K562 (cell line): Measurements from ENCODE around the gene CNN3.

Source experiments
- CTCF ChIP-seq, 3 experiments: IDR thresholded peaks in 2 of 3; conservative IDR thresholded peaks in 1 of 3; 2 replicates each; pipeline ENCODE4 v1.5.1; 2011 to 2012; ENCODE audit warnings: low read length in 3 of 3, mild to moderate bottlenecking in 3 of 3, control low read depth in 2 of 3, improper control_type of control experiment in 1 of 3, inconsistent platforms in 1 of 3, low read depth in 1 of 3, mixed read lengths in 1 of 3, moderate library complexity in 1 of 3; ENCODE audit not compliant: insufficient read depth in 2 of 3
- ETS2 ChIP-seq: IDR thresholded peaks from 2 replicates; pipeline ENCODE4 v1.6.1; 2016; ENCODE audit warnings: borderline replicate concordance, missing genetic modification characterization, mild to moderate bottlenecking, moderate library complexity, missing compliant biosample characterization; ENCODE audit not compliant: poor library complexity, severe bottlenecking
- KLF16 ChIP-seq: IDR thresholded peaks from 2 replicates; pipeline ENCODE4 v1.6.1; 2016; ENCODE audit warnings: antibody characterized with exemption
- POLR2A ChIP-seq: fragments of 450-650 bp; conservative IDR thresholded peaks from 2 replicates; pipeline ENCODE4 v1.6.1; 2016
- RUNX1 ChIP-seq: sonication (generic); IDR thresholded peaks from 2 replicates; pipeline ENCODE4 v1.6.1; 2016; ENCODE audit warnings: antibody characterized with exemption, low read depth
- SMC3 ChIP-seq: conservative IDR thresholded peaks from 2 replicates; pipeline ENCODE4 v1.6.1; 2011; ENCODE audit warnings: low read depth, low read length, improper control_type of control experiment; ENCODE audit not compliant: insufficient read depth
- SNAPC5 ChIP-seq: fragments of 250-450 bp; sonication (Bioruptor Pico); IDR thresholded peaks from 2 replicates; pipeline ENCODE4 v1.8.0; 2021; ENCODE audit warnings: moderate library complexity, mild to moderate bottlenecking, inconsistent platforms
- ZNF75A ChIP-seq: fragments of 450-650 bp; formaldehyde crosslinking; IDR thresholded peaks from 2 replicates; pipeline ENCODE4 v1.4.0; 2020; ENCODE audit warnings: mild to moderate bottlenecking
- TF ChIP-seq, protein P1 (sequence below): fragments of 250-450 bp; sonication (Bioruptor Pico); IDR thresholded peaks from 2 replicates; pipeline ENCODE4 v1.8.0; 2021; ENCODE audit warnings: borderline replicate concordance, mild to moderate bottlenecking, moderate library complexity; ENCODE audit not compliant: poor library complexity, severe bottlenecking
- TF ChIP-seq, protein P2 (sequence below), 2 experiments: fragments of 450-650 bp; formaldehyde crosslinking in 1 of 2; IDR thresholded peaks; 2 replicates each; pipeline versions ENCODE4 v1.4.0 to v1.6.1; 2014 to 2020; ENCODE audit warnings: mild to moderate bottlenecking in 2 of 2, borderline replicate concordance in 1 of 2, low read depth in 1 of 2

- TF ChIP-seq SMC3 (no peak), ETS2 (tag) (no peak), RUNX1 (no peak), ZNF75A (no peak), CTCF (IDR thresholded peaks at IDR 0.05 in 2 of 3, conservative IDR thresholded peaks at IDR 0.05 in 1 of 3; ENCODE audit: insufficient read depth in 2 of 3, low read depth in 1 of 3, low read length in 3 of 3) (no peak), KLF16 (no peak), POLR2A (no peak), SNAPC5 (CRISPR knock-in tag) (no peak)
- TF ChIP-seq, protein P1, sequence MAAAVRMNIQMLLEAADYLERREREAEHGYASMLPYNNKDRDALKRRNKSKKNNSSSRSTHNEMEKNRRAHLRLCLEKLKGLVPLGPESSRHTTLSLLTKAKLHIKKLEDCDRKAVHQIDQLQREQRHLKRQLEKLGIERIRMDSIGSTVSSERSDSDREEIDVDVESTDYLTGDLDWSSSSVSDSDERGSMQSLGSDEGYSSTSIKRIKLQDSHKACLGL = no peak
- TF ChIP-seq, protein P2, sequence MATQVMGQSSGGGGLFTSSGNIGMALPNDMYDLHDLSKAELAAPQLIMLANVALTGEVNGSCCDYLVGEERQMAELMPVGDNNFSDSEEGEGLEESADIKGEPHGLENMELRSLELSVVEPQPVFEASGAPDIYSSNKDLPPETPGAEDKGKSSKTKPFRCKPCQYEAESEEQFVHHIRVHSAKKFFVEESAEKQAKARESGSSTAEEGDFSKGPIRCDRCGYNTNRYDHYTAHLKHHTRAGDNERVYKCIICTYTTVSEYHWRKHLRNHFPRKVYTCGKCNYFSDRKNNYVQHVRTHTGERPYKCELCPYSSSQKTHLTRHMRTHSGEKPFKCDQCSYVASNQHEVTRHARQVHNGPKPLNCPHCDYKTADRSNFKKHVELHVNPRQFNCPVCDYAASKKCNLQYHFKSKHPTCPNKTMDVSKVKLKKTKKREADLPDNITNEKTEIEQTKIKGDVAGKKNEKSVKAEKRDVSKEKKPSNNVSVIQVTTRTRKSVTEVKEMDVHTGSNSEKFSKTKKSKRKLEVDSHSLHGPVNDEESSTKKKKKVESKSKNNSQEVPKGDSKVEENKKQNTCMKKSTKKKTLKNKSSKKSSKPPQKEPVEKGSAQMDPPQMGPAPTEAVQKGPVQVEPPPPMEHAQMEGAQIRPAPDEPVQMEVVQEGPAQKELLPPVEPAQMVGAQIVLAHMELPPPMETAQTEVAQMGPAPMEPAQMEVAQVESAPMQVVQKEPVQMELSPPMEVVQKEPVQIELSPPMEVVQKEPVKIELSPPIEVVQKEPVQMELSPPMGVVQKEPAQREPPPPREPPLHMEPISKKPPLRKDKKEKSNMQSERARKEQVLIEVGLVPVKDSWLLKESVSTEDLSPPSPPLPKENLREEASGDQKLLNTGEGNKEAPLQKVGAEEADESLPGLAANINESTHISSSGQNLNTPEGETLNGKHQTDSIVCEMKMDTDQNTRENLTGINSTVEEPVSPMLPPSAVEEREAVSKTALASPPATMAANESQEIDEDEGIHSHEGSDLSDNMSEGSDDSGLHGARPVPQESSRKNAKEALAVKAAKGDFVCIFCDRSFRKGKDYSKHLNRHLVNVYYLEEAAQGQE (IDR thresholded peaks at IDR 0.05; ENCODE audit: borderline replicate concordance) = no peak
- TF ChIP-seq, protein P2 (CRISPR knock-in tag; IDR thresholded peaks at IDR 0.05; ENCODE audit: low read depth) = no peak
Measured at GRCh38 chr1:94863297-94863911, 63.5 kb downstream of the CNN3 start.
